ENCODE measurements around the gene HSP90B1.

Gene HSP90B1

GRCh38 chr12:103908877-103909276 lies 21.3 kb upstream of the HSP90B1 start:
- H3K9me3 ChIP-seq (replicated peaks in 1 of 2; ENCODE audit: control insufficient read depth in 2 of 2, insufficient read depth in 1 of 2, low read depth in 1 of 2, low read length in 2 of 2) = no peaks in the 10 kb centered on the region
- no peak overlapping the region for H3K4ac ChIP-seq (ENCODE audit: low read length)
- H3K4me1 ChIP-seq (ENCODE audit: control insufficient read depth in 2 of 2, insufficient read depth in 1 of 2, low read depth in 1 of 2, low read length in 2 of 2) = peaks cover 0 to 2% of the 10 kb centered on the region in 2 donors
- H3K9ac ChIP-seq (ENCODE audit: low read depth, low read length, poor library complexity) = no peak overlapping the region
- no peak overlapping the region for H4K91ac ChIP-seq (ENCODE audit: low read depth, low read length, poor library complexity)
- H3K79me1 ChIP-seq (ENCODE audit: low read depth, low read length) = no peaks in the 10 kb centered on the region
- no peak overlapping the region for H2BK120ac ChIP-seq (ENCODE audit: low read depth, low read length)
- H3K27me3 ChIP-seq (ENCODE audit: control insufficient read depth in 3 of 3, insufficient read depth in 3 of 3, low read depth in 1 of 3, low read length in 3 of 3) = no peaks in the 10 kb centered on the region
- H2AFZ ChIP-seq (ENCODE audit: low read length) = no peak overlapping the region
- no peak overlapping the region for H2AK5ac ChIP-seq (ENCODE audit: low read depth, low read length)
- no peak overlapping the region for H3K18ac ChIP-seq (ENCODE audit: low read length)
- H4K8ac ChIP-seq (ENCODE audit: low read depth, low read length) = no peak overlapping the region
- H3K23ac ChIP-seq (ENCODE audit: low read depth, low read length, poor library complexity) = no peak overlapping the region
- H2BK12ac ChIP-seq (ENCODE audit: low read length) = no peak overlapping the region
- DNase-seq (ENCODE audit: low spot score) = no peak
- no peak overlapping the region for H3K14ac ChIP-seq (ENCODE audit: low read length)
- H3K4me3 ChIP-seq (ENCODE audit: low read length in 2 of 2) = no peak overlapping the region
- no peak overlapping the region for H3K27ac ChIP-seq (replicated peaks; ENCODE audit: low read length)
- no peak overlapping the region for H2BK15ac ChIP-seq (ENCODE audit: low read length)
- H2BK5ac ChIP-seq (ENCODE audit: low read length) = no peak overlapping the region
- no peak overlapping the region for H3K4me2 ChIP-seq (ENCODE audit: insufficient read depth, low read length, poor library complexity, severe bottlenecking)
- WGBS, 2 donors (ENCODE audit: extremely low coverage in 2 of 2, insufficient read length in 2 of 2, insufficient replicate concordance in 1 of 2) = no CpG with 5 or more reads among the region's 2 CpGs
- H3K36me3 ChIP-seq (replicated peaks in 1 of 2; ENCODE audit: control insufficient read depth in 2 of 2, insufficient read depth in 2 of 2, low read length in 2 of 2) = no peaks in the 10 kb centered on the region

- Histone ChIP-seq H3K27ac (replicated peaks; ENCODE audit: low read length) (no peak overlapping the region), H2AFZ (ENCODE audit: low read length) (no peak overlapping the region), H3K4me2 (ENCODE audit: insufficient read depth, low read length, poor library complexity, severe bottlenecking) (no peak overlapping the region), H3K14ac (ENCODE audit: low read length) (no peak overlapping the region), H3K4me3 (ENCODE audit: low read length in 2 of 2) (no peak overlapping the region), H3K27me3 (ENCODE audit: control insufficient read depth in 3 of 3, insufficient read depth in 3 of 3, low read depth in 1 of 3, low read length in 3 of 3) (no peaks in the 10 kb centered on the region), H3K9ac (ENCODE audit: low read depth, low read length, poor library complexity) (no peak overlapping the region), H2BK120ac (ENCODE audit: low read depth, low read length) (no peak overlapping the region), H3K4ac (ENCODE audit: low read length) (no peak overlapping the region), H3K23ac (ENCODE audit: low read depth, low read length, poor library complexity) (no peak overlapping the region), H3K4me1 (ENCODE audit: control insufficient read depth in 2 of 2, insufficient read depth in 1 of 2, low read depth in 1 of 2, low read length in 2 of 2) (peaks cover 0 to 2% of the 10 kb centered on the region in 2 donors), H3K9me3 (replicated peaks in 1 of 2; ENCODE audit: control insufficient read depth in 2 of 2, insufficient read depth in 1 of 2, low read depth in 1 of 2, low read length in 2 of 2) (no peaks in the 10 kb centered on the region), H4K8ac (ENCODE audit: low read depth, low read length) (no peak overlapping the region), H2BK12ac (ENCODE audit: low read length) (no peak overlapping the region), H3K36me3 (replicated peaks in 1 of 2; ENCODE audit: control insufficient read depth in 2 of 2, insufficient read depth in 2 of 2, low read length in 2 of 2) (no peaks in the 10 kb centered on the region), H2BK15ac (ENCODE audit: low read length) (no peak overlapping the region), H4K91ac (ENCODE audit: low read depth, low read length, poor library complexity) (no peak overlapping the region), H3K79me1 (ENCODE audit: low read depth, low read length) (no peaks in the 10 kb centered on the region), H2BK5ac (ENCODE audit: low read length) (no peak overlapping the region), H2AK5ac (ENCODE audit: low read depth, low read length) (no peak overlapping the region), H3K18ac (ENCODE audit: low read length) (no peak overlapping the region)
- no CpG with 5 or more reads among the region's 1 CpG for WGBS, 2 donors (ENCODE audit: extremely low coverage in 2 of 2, insufficient read length in 2 of 2, insufficient replicate concordance in 1 of 2)
- DNase-seq (ENCODE audit: low spot score) = no peak
Observed at GRCh38 chr12:103909811-103910210, 20.4 kb upstream of the HSP90B1 start.

GRCh38 chr12:103912069-103912468 lies 18.1 kb upstream of the HSP90B1 start:
- no peaks in the 10 kb centered on the region for H3K27me3 ChIP-seq (ENCODE audit: control insufficient read depth in 3 of 3, insufficient read depth in 3 of 3, low read depth in 1 of 3, low read length in 3 of 3)
- H2BK120ac ChIP-seq (ENCODE audit: low read depth, low read length) = no peak overlapping the region
- no peaks in the 10 kb centered on the region for H3K36me3 ChIP-seq (replicated peaks in 1 of 2; ENCODE audit: control insufficient read depth in 2 of 2, insufficient read depth in 2 of 2, low read length in 2 of 2)
- H3K27ac ChIP-seq (replicated peaks; ENCODE audit: low read length) = no peak overlapping the region
- H3K9ac ChIP-seq (ENCODE audit: low read depth, low read length, poor library complexity) = no peak overlapping the region
- H3K4me1 ChIP-seq (ENCODE audit: control insufficient read depth in 2 of 2, insufficient read depth in 1 of 2, low read depth in 1 of 2, low read length in 2 of 2) = peaks cover 0 to 2% of the 10 kb centered on the region in 2 donors
- H3K4me3 ChIP-seq (ENCODE audit: low read length in 2 of 2) = no peak overlapping the region
- DNase-seq (ENCODE audit: low spot score) = no peak
- H3K18ac ChIP-seq (ENCODE audit: low read length) = no peak overlapping the region
- no peak overlapping the region for H2BK12ac ChIP-seq (ENCODE audit: low read length)
- no peak overlapping the region for H2BK15ac ChIP-seq (ENCODE audit: low read length)
- no peak overlapping the region for H2AK5ac ChIP-seq (ENCODE audit: low read depth, low read length)
- no peak overlapping the region for H4K8ac ChIP-seq (ENCODE audit: low read depth, low read length)
- no peaks in the 10 kb centered on the region for H3K79me1 ChIP-seq (ENCODE audit: low read depth, low read length)
- H3K4me2 ChIP-seq (ENCODE audit: insufficient read depth, low read length, poor library complexity, severe bottlenecking) = no peak overlapping the region
- H4K91ac ChIP-seq (ENCODE audit: low read depth, low read length, poor library complexity) = no peak overlapping the region
- no peak overlapping the region for H3K14ac ChIP-seq (ENCODE audit: low read length)
- H3K4ac ChIP-seq (ENCODE audit: low read length) = no peak overlapping the region
- no peak overlapping the region for H2BK5ac ChIP-seq (ENCODE audit: low read length)
- H3K23ac ChIP-seq (ENCODE audit: low read depth, low read length, poor library complexity) = no peak overlapping the region
- peaks cover 0 to 2% of the 10 kb centered on the region in 2 donors for H3K9me3 ChIP-seq (replicated peaks in 1 of 2; ENCODE audit: control insufficient read depth in 2 of 2, insufficient read depth in 1 of 2, low read depth in 1 of 2, low read length in 2 of 2)
- no peak overlapping the region for H2AFZ ChIP-seq (ENCODE audit: low read length)
- no CpG with 5 or more reads among the region's 1 CpG for WGBS, 2 donors (ENCODE audit: extremely low coverage in 2 of 2, insufficient read length in 2 of 2, insufficient replicate concordance in 1 of 2)

DNA sequence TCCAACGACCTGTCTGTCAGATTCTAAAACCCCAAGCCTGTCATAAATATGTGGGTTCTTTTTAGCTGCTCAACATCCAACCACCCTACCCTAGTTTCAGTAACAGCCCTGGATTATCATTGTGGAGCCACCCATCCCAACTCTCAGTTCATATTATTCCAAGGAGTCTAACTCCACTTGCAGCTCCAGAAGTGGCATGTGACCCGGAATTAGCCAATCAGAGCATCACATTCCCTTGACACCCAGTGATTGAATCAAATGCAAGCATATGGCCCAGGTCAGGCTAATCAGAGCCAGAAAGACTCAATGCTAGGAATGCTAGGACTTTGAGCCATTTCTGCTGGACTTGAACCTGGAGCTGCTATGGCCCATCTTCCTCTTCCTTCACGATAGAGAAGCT lies 17.1 kb upstream of the HSP90B1 start:
- Histone ChIP-seq H3K18ac (ENCODE audit: low read length) (no peak overlapping the region), H3K4me2 (ENCODE audit: insufficient read depth, low read length, poor library complexity, severe bottlenecking) (no peak overlapping the region), H4K91ac (ENCODE audit: low read depth, low read length, poor library complexity) (no peak overlapping the region), H3K79me1 (ENCODE audit: low read depth, low read length) (no peaks in the 10 kb centered on the region), H3K27ac (replicated peaks; ENCODE audit: low read length) (no peak overlapping the region), H3K4ac (ENCODE audit: low read length) (no peak overlapping the region), H3K9me3 (replicated peaks in 1 of 2; ENCODE audit: control insufficient read depth in 2 of 2, insufficient read depth in 1 of 2, low read depth in 1 of 2, low read length in 2 of 2) (peaks cover 0 to 2% of the 10 kb centered on the region in 2 donors), H4K8ac (ENCODE audit: low read depth, low read length) (no peak overlapping the region), H3K4me1 (ENCODE audit: control insufficient read depth in 2 of 2, insufficient read depth in 1 of 2, low read depth in 1 of 2, low read length in 2 of 2) (peaks cover 0 to 2% of the 10 kb centered on the region in 2 donors), H2BK12ac (ENCODE audit: low read length) (no peak overlapping the region), H2BK15ac (ENCODE audit: low read length) (no peak overlapping the region), H3K23ac (ENCODE audit: low read depth, low read length, poor library complexity) (no peak overlapping the region), H3K4me3 (ENCODE audit: low read length in 2 of 2) (no peak overlapping the region), H3K27me3 (ENCODE audit: control insufficient read depth in 3 of 3, insufficient read depth in 3 of 3, low read depth in 1 of 3, low read length in 3 of 3) (no peaks in the 10 kb centered on the region), H3K36me3 (replicated peaks in 1 of 2; ENCODE audit: control insufficient read depth in 2 of 2, insufficient read depth in 2 of 2, low read length in 2 of 2) (no peaks in the 10 kb centered on the region), H2AK5ac (ENCODE audit: low read depth, low read length) (no peak overlapping the region), H2BK5ac (ENCODE audit: low read length) (no peak overlapping the region), H2AFZ (ENCODE audit: low read length) (peak overlapping the region; percentile 46), H3K14ac (ENCODE audit: low read length) (no peak overlapping the region), H2BK120ac (ENCODE audit: low read depth, low read length) (no peak overlapping the region), H3K9ac (ENCODE audit: low read depth, low read length, poor library complexity) (no peak overlapping the region)
- no CpG with 5 or more reads among the region's 3 CpGs for whole genome bisulfite sequencing, 2 donors (ENCODE audit: extremely low coverage in 2 of 2, insufficient read length in 2 of 2, insufficient replicate concordance in 1 of 2)
- no peak for DNase-seq (ENCODE audit: low spot score)

Data from neuronal stem cell (in vitro differentiated cells).